Esophagus mucosa (tissue), 1 donor: ENCODE data around the gene PCGF2. TPM values are rescaled to one million over a fixed set of nuclear protein-coding genes. Genes with fewer than 3 reads are reported as not detected.

ENCODE experiments used
- ATAC-seq: fragments of 200-7000 bp; cut with Tn5 transposase; one replicate; pipeline ENCODE4 v1.9.1; 2020
- total RNA-seq: library from RNA; stranded (reverse); gene quantifications from one replicate; pipeline ENCODE4 v1.2.4, GENCODE V29; 2023
- donor health status: DM: yes; HTN: yes; CAD: no.

Gene PCGF2
- total RNA-seq, 1 donor from 2014 or later = 18.0 TPM

DNA sequence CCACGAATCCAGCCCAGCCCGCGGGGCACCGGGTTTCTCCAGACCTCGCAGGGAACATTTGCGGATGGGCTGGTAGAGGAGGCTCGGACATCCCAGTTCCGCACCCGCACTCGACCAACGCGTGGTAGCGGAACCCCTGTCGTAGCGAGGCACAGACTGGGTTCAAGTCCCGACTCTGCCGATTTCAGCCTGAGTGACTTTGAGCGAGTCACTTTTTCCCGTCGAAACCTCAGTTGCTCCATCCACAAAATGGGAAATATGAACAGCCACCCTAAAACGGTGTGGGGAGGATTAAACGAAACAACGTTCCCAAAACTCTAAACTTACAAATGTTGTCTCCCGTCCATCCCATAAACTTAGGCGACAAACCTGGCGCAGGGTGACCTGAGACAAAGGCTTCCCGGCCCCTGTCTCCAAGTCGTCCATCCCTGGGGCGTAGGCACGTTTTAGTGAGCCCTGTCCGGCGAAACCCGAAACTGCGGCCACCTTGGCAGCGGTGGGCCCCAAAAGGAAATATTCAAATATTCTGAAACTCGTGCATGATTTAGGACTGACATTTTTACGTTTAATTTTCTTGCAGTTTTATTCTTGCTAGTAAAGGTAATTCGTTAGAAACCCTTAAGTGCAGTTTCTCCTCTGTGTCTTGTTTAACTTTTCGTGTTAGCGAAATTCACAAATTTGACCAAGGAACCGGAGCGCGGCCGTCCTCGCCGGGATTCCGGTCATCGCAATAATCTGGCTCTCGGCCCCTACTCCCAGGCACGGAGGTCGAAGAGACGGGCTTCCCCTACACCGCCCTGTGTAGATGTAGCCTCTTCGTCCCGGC lies 45.0 kb downstream of the PCGF2 start:
- no peak for ATAC-seq

DNA sequence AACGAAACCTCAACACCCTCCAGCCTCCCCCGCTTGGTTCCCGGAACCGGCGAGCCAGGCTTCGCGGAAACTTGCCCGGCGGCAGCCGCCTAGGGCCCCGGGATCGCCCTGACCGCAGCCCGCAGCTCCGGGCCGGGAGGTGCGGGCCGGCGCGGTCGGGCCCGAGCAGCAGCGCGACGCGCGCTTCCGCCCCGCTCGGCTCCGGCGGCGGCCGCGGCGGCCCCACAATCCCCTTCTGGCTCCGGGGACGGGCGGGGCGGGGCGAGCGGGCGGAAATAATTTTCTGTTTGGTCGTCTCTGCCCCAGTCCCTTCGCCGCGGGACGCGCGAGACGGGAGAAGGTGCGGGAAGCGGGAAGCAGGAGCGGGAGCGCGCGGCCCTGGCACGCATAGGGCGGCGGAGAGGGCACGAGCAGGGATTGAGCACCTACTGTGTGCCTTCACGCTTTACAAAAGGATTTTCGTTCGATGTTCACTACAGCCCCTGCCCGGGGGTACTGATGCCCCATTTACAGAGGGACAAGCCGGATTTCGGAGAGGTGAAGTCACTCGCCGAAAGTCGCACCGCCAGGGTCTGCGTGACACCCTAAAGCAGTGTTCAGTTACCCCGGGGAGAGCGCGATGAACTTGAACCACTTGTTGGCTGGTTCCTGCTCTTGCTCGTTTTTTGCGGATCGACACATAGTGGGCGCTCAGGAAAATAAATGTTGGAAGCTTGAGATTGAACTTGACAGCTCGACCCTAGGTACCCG lies 45.8 kb downstream of the PCGF2 start:
- peak; percentile 54 for ATAC-seq

DNA sequence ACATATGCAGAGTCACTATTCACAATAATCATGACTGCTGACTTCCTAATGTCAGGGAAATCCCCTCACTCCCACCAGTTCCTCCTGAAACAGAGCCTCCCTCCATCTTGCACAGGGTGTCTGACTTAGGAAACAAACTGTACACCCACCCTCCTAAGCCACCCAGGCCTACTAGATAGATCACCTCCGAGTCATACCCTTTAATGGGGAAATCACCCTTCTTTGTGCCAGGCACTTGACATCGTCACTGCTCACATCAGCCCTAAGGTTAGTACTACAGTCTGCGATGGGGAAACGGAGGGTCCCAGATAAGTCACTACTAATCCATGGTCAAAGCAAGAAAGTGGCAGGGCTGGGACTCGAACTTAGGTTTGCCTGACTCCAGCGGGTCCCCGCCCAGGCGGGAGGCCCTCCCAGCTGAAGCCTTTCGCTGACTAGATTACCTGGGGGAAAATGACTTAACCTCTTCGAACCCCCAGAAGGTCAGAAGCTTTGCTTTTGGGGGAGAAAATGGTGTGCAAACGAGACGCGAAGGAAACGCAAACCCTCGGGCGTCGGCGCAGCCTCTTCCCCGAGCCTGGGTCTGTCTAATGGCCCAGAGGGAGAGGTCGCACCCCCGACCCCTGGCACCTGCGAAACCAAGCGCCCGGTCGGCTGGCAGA lies 46.5 kb downstream of the PCGF2 start:
- ATAC-seq = peak; percentile 7

DNA sequence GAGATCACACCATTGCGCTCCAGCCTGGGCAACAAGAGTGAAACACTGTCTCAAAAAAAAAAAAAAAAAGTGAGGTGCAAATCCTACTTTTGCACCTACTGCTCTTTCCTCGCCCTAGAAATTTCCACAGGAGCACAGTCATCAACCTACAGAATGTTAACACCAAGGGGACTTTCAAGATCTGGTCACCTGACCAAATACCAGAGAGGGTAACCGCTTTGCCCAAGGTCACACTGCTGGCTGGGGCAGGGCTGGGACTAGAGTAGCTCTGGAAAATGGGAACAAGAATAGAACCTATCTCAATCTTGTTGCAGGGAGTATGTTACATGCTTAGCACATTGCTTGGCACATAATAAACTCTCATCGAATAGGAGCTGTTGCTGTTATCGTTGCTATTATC lies 49.4 kb downstream of the PCGF2 start:
- no peak for ATAC-seq

DNA sequence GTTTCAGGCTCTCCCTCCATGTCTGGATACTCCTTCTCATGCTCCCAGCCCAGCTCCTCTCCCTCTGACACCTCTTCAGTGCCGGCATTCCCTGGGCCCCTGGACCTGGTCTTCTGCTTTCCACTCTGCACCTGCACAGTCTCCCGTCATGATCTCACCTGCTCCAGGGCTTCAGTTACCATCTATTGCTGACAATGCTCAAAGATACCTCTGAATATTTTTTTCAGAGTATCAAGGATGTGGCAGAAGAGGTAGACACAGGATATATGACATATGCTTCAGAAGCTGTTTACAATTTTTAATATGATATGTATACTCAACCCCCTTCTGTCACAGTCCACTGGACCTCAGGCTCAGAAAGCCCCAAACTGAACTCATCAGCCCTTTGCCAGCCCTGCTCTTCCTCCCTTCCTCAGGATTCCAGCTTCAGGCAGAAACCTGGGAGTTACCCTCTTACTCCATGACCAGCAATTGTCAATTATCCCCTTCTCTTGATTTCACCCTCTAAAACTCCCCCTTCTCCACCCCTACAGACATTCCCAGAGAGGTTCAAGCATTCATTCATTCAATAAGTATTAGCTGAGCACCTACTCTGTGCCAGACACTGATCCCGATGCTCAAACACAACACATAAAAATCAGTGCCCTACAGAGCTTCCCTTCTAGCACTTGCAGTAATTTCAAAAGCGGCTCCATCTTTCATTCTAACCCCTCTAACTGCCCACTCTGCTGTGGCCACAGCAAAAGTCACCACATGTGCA lies 50.9 kb downstream of the PCGF2 start:
- ATAC-seq = no peak

DNA sequence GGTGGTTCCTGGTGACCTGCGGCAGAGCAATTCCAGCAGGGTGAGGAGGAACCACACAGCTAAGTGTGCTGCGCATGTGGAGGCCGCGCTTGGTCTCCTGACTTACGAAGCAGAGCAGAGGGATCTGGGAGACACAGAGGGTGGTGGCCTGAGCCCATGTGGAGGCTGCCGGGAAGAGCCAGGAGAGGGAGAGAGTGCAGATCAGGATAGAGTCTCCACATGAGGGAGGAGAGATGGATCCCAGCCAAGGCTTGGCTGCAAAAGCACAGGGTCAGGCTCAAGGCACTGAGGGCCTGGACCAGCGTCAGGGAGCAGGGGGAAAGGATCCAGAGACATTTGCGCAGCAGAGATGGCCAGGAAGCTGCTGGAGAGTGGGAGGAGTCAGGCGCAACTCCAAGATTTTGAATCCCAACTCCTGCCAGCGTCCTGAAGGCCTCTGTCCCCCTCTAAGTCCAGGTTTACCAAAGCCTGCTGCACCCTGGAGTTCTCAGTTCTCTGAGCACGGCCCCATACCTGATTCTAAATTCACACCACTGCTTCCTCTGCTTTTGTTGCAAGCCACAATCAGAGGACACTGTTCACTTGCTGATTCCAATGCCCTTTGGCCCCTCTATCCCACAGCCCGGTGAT lies 54.3 kb downstream of the PCGF2 start:
- ATAC-seq = no peak

DNA sequence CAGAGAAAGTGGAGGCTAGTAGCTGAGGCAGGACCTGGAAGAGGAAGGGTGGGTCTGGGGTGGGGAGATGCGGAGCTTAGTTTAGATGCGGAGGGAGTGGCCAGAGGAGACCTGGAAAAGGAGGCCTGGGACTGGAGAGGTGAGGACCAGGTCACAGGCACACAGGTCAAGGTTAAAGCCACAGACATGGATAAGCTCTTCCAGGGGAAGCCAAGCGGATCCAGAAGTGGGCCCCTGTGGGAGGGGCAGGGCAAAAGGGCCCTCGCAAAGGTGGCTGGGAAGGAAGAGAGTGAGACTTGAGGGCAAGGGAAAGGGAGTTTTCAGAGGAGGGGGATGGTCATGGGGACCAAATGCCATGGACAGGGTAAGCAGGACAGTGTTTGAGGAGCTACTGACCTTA lies 57.0 kb downstream of the PCGF2 start:
- ATAC-seq = no peak

DNA sequence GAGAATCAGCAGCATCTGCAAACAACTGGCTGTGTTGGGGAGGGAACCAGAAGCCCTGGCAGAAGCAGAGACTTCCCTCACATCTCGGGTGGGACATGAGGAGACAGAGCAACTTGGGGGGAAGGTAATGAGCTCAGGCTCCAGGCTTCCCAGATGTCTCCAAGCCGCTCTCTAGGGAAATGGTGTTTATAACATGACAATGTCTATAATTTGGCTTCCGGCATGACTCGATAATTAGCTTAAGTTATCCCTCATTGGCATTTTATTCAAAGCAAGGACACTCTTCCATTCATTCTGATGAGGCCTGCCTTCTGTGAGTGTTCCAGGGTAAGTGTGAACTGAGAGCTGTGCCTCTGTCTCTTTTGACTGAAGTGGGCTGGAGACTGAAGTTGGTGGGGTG lies 57.8 kb downstream of the PCGF2 start:
- no peak for ATAC-seq

DNA sequence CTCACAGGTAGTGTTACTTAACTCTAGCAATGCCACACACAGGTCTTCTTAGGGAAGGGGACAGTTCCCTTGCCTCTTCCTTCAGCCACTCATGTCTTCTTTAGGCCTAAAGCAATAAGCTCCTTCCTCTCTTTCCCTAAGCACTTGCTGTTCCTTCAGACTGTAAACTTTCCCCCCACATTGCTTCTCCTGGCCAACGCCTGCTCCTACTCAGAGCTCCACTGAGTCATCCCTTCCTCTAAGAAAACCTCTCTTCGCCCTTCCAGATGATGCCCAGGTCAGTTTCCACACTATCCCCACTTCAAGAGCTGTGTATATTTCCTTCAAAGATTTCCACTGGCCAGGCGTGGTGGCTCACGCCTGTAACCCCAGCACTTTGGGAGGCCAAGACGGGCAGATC lies 60.9 kb downstream of the PCGF2 start:
- no peak for ATAC-seq

DNA sequence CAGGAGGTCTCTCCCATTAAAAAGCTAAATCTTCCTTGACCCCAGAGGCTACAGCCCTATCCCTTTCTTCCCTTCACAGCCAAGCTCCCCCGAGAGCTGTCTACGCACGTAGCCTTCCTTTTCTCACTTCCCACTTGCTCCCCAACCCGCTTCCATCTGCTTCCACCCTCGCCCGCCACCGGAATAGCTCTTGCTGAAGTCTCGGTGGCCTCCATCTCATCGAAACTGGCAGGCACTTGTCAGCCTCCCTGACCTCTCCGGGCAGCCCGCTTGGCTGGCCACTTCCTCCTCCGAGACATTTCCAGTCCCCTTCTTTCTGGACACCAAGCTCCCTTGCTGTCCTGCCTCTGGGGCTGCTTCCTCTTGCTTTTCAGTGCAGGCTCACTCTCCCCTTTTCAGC lies 62.6 kb downstream of the PCGF2 start:
- ATAC-seq = no peak

Other genes with a start within 250 kb of the PCGF2 start
- gene SRCIN1, start 142.4 kb downstream of the PCGF2 start, total RNA-seq = 6.6 TPM
- 4.9 TPM for gene EPOP, start 73.4 kb downstream of the PCGF2 start, total RNA-seq
- 40.2 TPM for gene MLLT6, start 43.1 kb downstream of the PCGF2 start, total RNA-seq
- 28.6 TPM for gene CISD3, start 18.0 kb downstream of the PCGF2 start, total RNA-seq
- 179 TPM for gene PSMB3, start 4.4 kb upstream of the PCGF2 start, total RNA-seq
- gene PIP4K2B, start 51.2 kb upstream of the PCGF2 start, total RNA-seq = 15.1 TPM
- gene CWC25, start 77.0 kb upstream of the PCGF2 start, total RNA-seq = 10.9 TPM
- 1,222 TPM for gene RPL23, start 105.4 kb upstream of the PCGF2 start, total RNA-seq
- 50.0 TPM for gene LASP1, start 121.7 kb upstream of the PCGF2 start, total RNA-seq
- not detected for gene FBXO47, start 219.1 kb upstream of the PCGF2 start, total RNA-seq